NCI-H2107 (cell line): ENCODE results near the gene RBMXL3.

Source experiments
- DNase-seq: peaks from one replicate; lab custom pipeline; 2025; lab: John Stamatoyannopoulos, UW

Gene RBMXL3

DNA sequence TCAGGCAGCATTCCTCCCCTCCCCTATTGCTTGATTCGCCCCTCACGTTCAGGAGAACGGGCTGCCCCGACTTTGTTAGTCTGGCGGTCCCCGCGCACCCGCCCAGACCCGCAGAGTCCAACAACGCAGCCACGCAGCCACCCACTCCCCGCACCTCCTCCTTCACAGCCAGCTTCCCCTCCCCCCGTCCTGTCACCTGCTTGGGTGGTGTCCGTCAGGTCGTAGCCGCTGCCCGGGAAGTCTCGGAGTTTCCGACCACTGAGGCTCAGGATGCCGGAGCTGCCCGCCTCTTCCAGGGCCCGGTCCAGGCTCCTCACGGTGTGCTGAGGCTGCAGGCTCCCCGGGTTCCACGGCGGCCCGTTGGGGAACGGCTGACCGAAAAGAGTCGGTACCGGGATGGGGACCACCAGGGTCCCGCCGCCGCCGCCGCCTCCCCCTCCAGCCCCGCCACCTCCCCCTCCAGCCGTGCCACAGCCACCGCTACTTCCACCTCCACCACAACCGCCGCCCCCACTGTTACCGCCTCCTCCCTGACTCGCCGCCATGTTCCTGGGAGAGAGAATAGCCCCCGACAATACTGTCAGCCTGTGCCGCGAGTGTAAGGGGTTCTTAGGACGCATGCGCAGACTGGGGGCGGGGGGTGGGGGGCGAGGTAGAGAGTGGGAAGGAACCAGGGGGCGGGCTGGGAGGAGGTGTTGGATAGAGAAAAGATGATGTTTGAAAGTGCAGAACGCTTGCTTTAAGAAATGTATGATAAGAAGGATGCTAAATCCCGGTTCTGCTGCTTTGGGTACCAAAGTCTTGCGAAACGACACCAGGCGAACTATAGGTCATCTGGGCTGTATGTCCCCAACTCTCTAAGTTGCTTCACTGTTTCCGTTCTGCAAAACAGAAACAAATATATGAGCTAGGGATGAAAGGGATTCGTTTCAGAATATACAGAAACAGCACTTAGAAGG, 44.6 kb downstream of the RBMXL3 start, which contains the start of gene LRCH2:
Gene LRCH2 (minus strand): TSS at position 600 of the 959 bp plus-strand sequence. CDS start 55 bp downstream, at position 545.
- no peak for DNase-seq

DNA sequence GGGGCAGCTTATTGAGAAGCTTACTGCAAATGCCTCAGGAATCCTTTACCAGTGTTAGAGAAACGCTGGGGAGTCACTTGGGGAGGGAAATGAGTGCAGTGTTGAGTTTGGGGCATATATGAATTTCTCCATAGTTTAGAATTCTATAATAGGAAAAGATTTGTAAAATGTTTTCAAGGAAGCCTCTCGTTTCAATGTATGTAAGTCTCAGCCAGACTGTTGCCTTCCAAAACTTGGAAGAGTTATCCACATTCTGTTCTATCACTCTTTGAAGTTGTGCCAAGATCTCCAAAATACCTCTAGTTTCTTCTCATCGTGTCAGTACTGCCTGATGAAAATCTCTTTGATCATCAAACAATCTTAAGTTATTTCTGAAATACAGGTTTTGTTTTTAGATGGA, 45.3 kb downstream of the RBMXL3 start:
- no peak for DNase-seq

DNA sequence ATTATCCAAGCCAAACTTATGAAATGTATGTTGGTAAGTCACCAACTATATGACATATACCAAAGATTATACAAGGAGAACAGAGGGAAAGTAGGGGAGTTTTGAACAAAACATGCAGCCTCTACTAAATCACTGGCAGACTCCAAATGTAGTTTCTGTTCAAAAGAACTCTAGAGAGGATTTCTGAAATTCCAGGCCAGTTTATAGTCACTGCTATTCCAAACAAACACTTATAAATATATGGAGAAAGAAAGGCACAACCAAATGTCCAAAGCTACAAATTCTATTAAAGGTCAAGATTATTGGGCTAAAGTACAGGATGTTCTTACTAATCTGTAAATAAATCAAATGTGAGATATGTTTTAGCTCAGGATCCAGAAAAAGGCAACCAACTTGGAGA, 47.4 kb downstream of the RBMXL3 start:
- DNase-seq, result no peak

DNA sequence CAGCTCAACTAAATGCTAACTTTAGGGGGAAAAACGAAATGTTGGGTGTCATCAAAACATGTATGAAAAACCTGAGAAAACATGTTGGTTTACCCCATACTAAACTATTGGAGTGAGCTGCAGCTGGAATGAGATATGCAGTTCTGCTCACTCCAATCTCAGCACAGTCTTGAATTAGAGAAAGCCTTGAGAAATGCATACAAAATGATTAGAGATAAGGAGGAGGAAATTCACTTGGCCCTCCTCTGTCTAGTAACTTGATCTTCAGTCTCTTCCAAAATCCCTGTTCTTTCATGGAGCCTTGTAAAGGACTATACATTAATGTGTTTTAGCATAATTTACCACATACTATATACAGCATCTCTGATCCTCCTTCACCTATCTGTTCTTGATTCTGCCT, 47.8 kb downstream of the RBMXL3 start:
- DNase-seq, result no peak
